Neural cell (in vitro differentiated cells): ENCODE measurements around the gene TMEM106B.

ENCODE experiments used
- CTCF ChIP-seq: fragments of 450-650 bp; IDR thresholded peaks from 2 replicates; pipeline ENCODE4 v1.5.1; 2014; ENCODE audit warnings: antibody characterized with exemption, mild to moderate bottlenecking, moderate library complexity; ENCODE audit not compliant: poor library complexity, severe bottlenecking
- EP300 ChIP-seq: fragments of 450-650 bp; conservative IDR thresholded peaks from 2 replicates; pipeline ENCODE4 v1.6.1; 2014; ENCODE audit warnings: antibody characterized with exemption, mild to moderate bottlenecking, moderate library complexity; ENCODE audit not compliant: poor library complexity, severe bottlenecking
- EZH2 ChIP-seq: fragments of 200-600, 300-800 bp; shearing (Covaris generic), sonication (generic); IDR thresholded peaks from 2 replicates; pipeline ENCODE4 v1.6.1; 2014; ENCODE audit warnings: antibody characterized with exemption, low read length, borderline replicate concordance, mild to moderate bottlenecking; ENCODE audit not compliant: insufficient read depth, poor library complexity, severe bottlenecking
- POLR2AphosphoS5 ChIP-seq: IDR thresholded peaks from 2 replicates; pipeline ENCODE4 v1.6.1; 2012
- SMC3 ChIP-seq: fragments of 450-650 bp; conservative IDR thresholded peaks from 2 replicates; pipeline ENCODE4 v1.6.1; 2014; ENCODE audit warnings: antibody characterized with exemption, mild to moderate bottlenecking, moderate library complexity; ENCODE audit not compliant: poor library complexity
- TAF1 ChIP-seq: IDR thresholded peaks from 2 replicates; pipeline ENCODE4 v1.6.1; 2012; ENCODE audit warnings: low read depth

GRCh38 chr7:12291870-12292269 is 80.8 kb downstream of the TMEM106B start:
- TF ChIP-seq SMC3 (no peak), CTCF (no peak), POLR2AphosphoS5 (no peak), EP300 (no peak), EZH2 (no peak), TAF1 (no peak)
